ENCODE results near the gene TBX20. TPM values are rescaled to one million over a fixed set of nuclear protein-coding genes. Genes with fewer than 3 reads are reported as not detected.

The TBX20 gene, protein sequence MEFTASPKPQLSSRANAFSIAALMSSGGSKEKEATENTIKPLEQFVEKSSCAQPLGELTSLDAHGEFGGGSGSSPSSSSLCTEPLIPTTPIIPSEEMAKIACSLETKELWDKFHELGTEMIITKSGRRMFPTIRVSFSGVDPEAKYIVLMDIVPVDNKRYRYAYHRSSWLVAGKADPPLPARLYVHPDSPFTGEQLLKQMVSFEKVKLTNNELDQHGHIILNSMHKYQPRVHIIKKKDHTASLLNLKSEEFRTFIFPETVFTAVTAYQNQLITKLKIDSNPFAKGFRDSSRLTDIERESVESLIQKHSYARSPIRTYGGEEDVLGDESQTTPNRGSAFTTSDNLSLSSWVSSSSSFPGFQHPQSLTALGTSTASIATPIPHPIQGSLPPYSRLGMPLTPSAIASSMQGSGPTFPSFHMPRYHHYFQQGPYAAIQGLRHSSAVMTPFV
- not detected for total RNA-seq

- DNase-seq, result no peak
Measured at GRCh38 chr7:35253710-35254495, at the start of gene TBX20. TBX20 (minus strand) TSS chr7:35254100; CDS start chr7:35253620, 480 bp downstream.

DNA sequence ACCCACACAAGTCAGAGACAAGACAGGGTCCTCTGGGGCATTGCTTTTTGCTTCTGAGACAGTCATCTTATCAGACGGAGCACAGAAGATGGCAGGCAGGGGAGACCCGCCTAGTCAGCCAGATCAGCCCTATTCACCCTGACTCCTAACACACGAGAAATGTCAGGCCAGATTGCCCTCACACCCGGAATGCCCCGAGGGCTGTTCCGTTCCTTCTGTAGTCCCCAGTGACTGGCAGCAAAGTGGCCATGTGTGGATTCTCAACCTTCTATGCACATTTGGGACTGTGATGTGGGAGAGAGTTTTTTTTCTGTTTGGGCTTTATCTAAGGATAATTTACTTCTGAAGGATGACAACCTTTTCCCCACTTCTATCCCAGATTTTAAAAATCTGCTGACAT is 35.5 kb upstream of the TBX20 start:
- no peak for DNase-seq

DNA sequence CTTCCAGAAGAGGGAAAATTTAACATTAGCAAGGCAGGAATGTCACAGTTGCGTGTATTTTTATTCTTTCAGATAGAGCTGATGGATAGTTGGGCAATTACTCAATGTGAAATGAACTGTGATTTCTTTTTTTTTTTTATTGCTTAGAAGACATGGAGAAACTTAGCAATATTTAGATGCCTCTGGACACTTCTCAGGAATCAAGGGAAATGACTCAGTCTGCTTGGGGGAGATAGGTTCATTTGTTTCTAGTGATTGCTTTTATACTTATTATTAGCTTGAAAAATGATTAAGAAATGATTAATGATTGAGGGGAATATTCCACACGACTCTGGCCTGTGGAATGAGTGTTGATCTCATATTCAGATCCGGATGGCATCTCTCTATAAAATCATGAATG is 33.1 kb upstream of the TBX20 start:
- DNase-seq, result no peak

DNA sequence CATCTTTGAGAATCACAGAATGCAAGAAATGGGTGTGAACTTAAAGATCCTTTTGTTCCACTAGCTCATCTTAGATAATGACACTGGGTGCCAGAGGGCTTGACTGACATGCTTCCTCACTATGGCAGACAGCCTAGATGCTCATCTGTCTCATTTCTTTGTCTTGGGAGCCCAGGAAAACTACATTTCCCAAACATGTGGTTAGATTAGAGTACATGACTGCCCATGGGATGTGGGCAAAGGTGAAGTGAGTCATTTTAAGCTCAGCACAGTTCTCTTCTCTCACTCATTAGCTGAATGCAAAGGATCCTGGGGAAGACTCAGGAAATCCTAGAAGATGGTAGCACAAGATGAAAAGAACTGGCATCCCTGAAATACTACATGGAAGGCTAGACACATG is 32.5 kb upstream of the TBX20 start:
- DNase-seq, result no peak

- no peak for DNase-seq
Measured at GRCh38 chr7:35285799-35286198, 31.9 kb upstream of the TBX20 start.

DNA sequence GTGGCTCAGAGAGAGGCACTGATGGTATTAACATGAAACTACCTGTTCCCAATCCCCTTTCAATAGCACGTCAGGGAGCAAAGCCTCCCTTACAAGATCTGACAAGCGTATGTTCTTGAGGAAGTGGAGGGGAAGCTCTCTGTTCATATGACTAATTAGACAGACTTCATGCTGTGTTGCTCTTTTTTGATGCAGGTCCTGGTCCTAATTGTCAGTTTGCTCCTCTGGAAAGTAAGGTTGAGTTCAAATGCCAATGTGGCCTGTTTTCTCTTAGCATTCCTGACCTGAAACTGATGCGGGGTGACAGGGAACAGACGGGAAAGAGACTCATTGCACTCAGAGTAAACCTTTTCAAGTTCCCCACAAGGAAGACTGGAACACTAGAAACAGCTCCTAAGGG is 27.0 kb upstream of the TBX20 start:
- DNase-seq, result no peak

DNA sequence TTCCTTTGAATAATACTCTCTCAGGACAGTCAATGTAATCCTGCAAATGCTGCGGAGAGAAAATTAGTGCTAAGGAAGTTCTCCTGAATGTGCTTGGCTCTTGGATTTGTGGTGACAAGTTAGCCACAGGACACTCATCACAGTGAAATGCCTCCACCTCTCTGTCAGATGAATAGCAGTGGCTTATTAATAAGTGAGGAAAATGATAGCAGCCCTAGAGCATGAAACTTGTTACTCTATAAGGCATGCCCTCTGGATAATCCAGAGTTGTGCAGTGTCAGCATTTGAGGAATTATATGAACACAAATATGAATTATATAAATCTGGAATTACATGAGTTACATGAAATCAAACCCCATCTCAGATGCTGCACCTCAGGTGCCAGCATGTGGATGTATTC is 23.5 kb upstream of the TBX20 start:
- no peak for DNase-seq

DNA sequence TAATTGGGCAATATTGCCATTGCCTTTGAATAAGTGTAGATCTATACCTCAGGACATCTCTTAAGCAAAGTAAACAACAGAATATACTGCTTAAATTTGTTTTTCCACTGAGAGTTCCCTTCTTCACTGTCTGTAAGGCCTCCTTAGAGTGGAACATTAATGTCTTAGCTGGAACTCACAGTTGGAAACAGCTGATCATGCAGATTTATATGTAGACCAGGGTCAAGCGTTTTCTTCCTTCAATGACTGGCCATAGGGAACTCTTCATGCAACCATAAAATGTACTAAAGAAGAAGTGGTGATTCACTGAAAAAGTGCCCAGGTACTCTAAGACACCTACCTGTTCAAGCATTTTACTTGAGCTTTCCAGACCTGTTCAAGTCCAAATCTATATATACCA is 18.3 kb upstream of the TBX20 start:
- no peak for DNase-seq

GRCh38 chr7:35268953-35269352 is 15.1 kb upstream of the TBX20 start:
- DNase-seq, result no peak

- DNase-seq, result no peak
Measured at GRCh38 chr7:35267411-35267810, 13.5 kb upstream of the TBX20 start.

- DNase-seq, result no peak
Measured at GRCh38 chr7:35263396-35263795, 9.5 kb upstream of the TBX20 start.

- DNase-seq, result no peak
Measured at GRCh38 chr7:35261476-35262285, 7.8 kb upstream of the TBX20 start.

DNA sequence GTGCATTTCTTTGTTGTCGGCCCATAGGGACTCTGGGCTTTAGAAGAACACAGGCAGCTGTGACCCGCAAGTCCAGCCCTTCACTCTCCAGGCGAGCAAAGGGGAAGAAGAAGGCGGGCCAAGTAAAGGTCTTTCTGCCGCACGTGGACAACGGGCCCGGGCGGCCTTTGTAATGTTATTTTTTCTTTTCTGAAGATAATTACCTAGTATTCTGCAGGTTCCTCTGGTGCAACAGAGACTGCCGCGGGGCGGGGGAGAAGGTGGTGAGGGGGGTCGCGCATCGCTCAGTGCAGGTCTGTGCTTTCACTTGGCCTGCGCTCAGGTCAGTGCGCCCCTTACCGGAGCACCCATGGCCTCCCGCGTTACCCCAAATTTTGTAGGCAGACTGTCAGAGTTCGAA is 7.1 kb upstream of the TBX20 start:
- DNase-seq, result no peak

DNA sequence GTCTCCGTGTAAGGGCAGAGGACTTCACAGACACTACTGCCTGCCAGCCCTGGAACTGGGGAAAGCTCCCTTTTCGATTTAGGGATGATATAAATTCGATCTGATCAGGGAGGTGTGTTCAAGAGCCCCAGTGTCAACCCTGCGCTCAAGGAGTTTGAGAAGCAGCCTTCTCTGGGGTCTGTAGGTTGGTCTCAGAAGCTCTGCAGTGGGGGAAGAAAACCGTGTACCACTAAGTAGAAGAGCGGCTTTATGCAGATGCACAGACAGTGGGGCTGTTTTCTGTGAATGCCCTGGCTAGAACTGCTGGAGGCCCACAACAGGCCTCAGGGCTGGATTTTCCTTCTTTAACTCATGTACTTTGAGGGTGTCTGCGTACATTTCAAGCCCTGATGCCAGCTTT is 6.3 kb upstream of the TBX20 start:
- DNase-seq, result no peak

DNA sequence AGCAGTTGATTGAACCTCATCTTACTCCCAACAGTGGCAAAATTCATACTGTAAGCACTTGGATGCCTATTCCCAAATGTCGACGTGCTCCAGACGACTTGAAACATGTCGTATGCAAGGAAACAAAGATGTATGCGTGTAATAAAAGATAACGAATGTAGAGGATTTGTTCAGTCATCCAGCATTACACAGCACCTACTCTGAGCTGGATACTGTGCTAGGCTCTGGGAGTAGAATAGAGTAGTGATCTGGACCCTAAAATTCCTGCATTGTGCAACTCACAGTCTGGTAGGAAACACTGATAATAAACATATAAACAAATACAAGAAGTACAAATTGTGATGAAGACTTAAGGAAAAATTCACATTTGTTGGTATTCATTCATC is 5.6 kb upstream of the TBX20 start:
- no peak for DNase-seq

DNA sequence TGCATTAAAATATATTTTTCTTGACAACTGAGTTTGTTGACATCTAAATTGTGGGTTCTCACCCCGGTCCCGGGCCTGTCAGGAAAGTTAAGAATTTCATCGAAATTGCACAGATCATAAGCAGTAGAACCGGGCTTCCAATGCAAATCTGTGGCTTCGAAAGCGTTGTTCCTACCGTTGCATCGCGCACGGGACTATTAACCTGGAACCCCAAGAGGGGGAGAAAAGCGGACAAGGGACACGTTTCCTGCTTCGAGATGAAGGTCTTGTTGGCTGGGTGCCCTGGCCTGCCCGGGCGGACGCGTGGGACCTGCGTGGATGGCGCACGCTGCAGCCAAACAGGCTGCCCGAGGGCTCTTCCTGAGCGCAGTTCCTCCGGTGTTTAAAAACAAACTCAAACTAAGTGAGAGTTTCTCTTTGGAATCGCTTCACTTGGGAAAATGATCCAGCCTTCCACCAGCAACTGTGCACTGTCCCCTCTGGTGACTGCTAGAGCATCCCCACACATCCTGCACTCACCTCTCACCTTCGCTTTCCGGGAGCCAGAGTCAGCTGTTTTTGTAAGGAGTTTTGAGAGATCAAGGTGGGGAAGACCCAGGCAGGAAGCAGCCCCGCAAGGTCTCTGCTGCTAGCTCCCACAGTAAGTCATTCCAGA is 5.1 kb upstream of the TBX20 start:
- no peak for DNase-seq

- DNase-seq, result no peak
Measured at GRCh38 chr7:35258125-35258867, 4.4 kb upstream of the TBX20 start.

GRCh38 chr7:35257251-35258124 is 3.6 kb upstream of the TBX20 start:
- no peak for DNase-seq

GRCh38 chr7:35256256-35257175 is 2.6 kb upstream of the TBX20 start:
- no peak for DNase-seq

All from occipital lobe (tissue), 2 donors.